NB4 (cell line): Measurements from ENCODE around the gene AKAP6.

ENCODE experiments used
- DNase-seq: peaks from one replicate; pipeline ENCODE4 v3.0.0; 2010; ENCODE audit warnings: low read depth
- H3K4me3 ChIP-seq: one replicate; pipeline ENCODE4 v1.5.1; 2011; ENCODE audit warnings: mild to moderate bottlenecking, low read depth, low read length, moderate library complexity
- CTCF ChIP-seq: IDR thresholded peaks from one replicate; pipeline ENCODE4 v1.5.1; 2012; ENCODE audit warnings: low read depth, low read length
- MAX ChIP-seq: IDR thresholded peaks from 2 replicates; pipeline ENCODE4 v1.6.1; 2011; ENCODE audit warnings: low read depth, low read length
- MYC ChIP-seq: IDR thresholded peaks from 2 replicates; pipeline ENCODE4 v1.6.1; 2011; ENCODE audit warnings: low read depth, low read length
- POLR2A ChIP-seq: IDR thresholded peaks from 2 replicates; pipeline ENCODE4 v1.6.1; 2011; ENCODE audit warnings: mild to moderate bottlenecking; ENCODE audit not compliant: insufficient read length; ENCODE audit errors: extremely low read depth

The AKAP6 gene

GRCh38 chr14:32656601-32657000 lies 327.5 kb downstream of the AKAP6 start:
- TF ChIP-seq CTCF (no peak), MYC (no peak), POLR2A (no peak), MAX (no peak)
- no peak for DNase-seq
- H3K4me3 ChIP-seq: no peak overlapping the region

- peak; percentile 85 for DNase-seq
- no peak overlapping the region for H3K4me3 ChIP-seq
- peak; percentile 35; the same call in 1 of the 2 replicates for TF ChIP-seq MAX
- TF ChIP-seq CTCF: no peak
Measured at GRCh38 chr14:32657081-32657480, 328.0 kb downstream of the AKAP6 start.

- H3K4me3 ChIP-seq: no peak overlapping the region
- TF ChIP-seq MYC (no peak), POLR2A (no peak), CTCF (no peak), MAX (no peak)
- DNase-seq: no peak
Measured at GRCh38 chr14:32661216-32661615, 332.1 kb downstream of the AKAP6 start.

- no peak overlapping the region for H3K4me3 ChIP-seq
- no peak for DNase-seq
- TF ChIP-seq MYC (no peak), CTCF (no peak)
Measured at GRCh38 chr14:32662211-32662610, 333.1 kb downstream of the AKAP6 start.

- DNase-seq: no peak
- H3K4me3 ChIP-seq: no peak overlapping the region
- TF ChIP-seq CTCF (no peak), POLR2A (no peak), MYC (no peak), MAX (no peak)
Measured at GRCh38 chr14:32666308-32666707, 337.2 kb downstream of the AKAP6 start.

- TF ChIP-seq CTCF: no peak
- TF ChIP-seq POLR2A: no peak
- TF ChIP-seq MYC: no peak
- TF ChIP-seq MAX: no peak
- no peak for DNase-seq
- no peak overlapping the region for H3K4me3 ChIP-seq
Measured at GRCh38 chr14:32667287-32667686, 338.2 kb downstream of the AKAP6 start.
